ENCODE data around the gene GHRL.

Gene GHRL

DNA sequence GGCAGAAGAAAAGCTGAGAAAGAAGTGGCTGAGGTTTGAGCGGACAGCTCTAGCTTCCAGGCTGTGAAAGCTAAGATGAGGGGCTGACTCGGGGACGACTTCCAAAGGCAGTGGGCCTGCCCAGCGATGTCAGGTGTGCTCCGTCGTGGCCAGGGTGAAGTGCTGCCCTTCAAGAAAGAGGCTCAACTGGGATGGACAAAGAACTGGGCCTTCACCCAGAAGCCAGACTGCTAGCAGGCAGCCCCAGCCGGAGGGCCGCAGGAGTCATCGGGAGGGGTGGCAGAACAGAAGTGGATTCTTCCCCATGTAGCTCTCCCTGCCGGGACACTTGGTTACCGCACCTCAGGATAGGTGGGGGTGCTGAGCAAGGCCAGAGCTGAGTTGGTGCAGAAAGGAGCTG is 41.3 kb upstream of the GHRL start:
- DNase-seq (ENCODE audit: low spot score in 2 of 2) (no peak), ATAC-seq (ENCODE audit: low read depth) (no peak)
- H3K27me3 Mint-ChIP-seq = peaks cover 5% of the 10 kb centered on the region
- no peak overlapping the region for H3K4me3 Mint-ChIP-seq
- H3K9me3 Mint-ChIP-seq = no peaks in the 10 kb centered on the region
- H3K27ac Mint-ChIP-seq = no peak overlapping the region
- no peaks in the 10 kb centered on the region for H3K36me3 Mint-ChIP-seq
- peaks cover 29% of the 10 kb centered on the region for H3K4me1 Mint-ChIP-seq

DNA sequence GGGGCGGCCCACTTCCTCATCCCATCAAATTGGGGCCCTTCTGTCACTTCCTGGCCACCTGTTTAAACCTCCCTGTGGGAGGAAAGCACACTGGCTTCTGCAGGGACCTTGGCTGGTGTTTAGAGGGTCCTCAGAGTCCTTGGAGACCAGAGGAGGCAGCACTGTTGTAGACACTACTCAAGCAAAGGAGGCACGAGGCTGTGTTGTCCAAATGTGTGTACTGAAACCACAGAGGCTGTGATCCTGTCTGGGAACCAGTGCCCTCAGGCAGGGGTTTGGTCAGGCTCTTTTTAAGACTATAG is 40.6 kb upstream of the GHRL start:
- H3K27ac Mint-ChIP-seq = peak overlapping the region; percentile 63
- H3K27me3 Mint-ChIP-seq = peaks cover 5% of the 10 kb centered on the region
- ATAC-seq (ENCODE audit: low read depth) (no peak), DNase-seq (ENCODE audit: low spot score in 2 of 2) (no peak)
- no peaks in the 10 kb centered on the region for H3K9me3 Mint-ChIP-seq
- H3K4me3 Mint-ChIP-seq = no peak overlapping the region
- H3K36me3 Mint-ChIP-seq = no peaks in the 10 kb centered on the region
- H3K4me1 Mint-ChIP-seq = peaks cover 29% of the 10 kb centered on the region

GRCh38 chr3:10332481-10333348 is 40.0 kb upstream of the GHRL start:
- Mint-ChIP-seq H3K4me3 (no peak overlapping the region), H3K4me1 (peaks cover 25% of the 10 kb centered on the region), H3K27ac (peak overlapping the region; percentile 63), H3K27me3 (peaks cover 5% of the 10 kb centered on the region), H3K36me3 (no peaks in the 10 kb centered on the region), H3K9me3 (no peaks in the 10 kb centered on the region)
- no peak for DNase-seq (ENCODE audit: low spot score in 2 of 2)
- peak; percentile 71 for ATAC-seq (ENCODE audit: low read depth)

DNA sequence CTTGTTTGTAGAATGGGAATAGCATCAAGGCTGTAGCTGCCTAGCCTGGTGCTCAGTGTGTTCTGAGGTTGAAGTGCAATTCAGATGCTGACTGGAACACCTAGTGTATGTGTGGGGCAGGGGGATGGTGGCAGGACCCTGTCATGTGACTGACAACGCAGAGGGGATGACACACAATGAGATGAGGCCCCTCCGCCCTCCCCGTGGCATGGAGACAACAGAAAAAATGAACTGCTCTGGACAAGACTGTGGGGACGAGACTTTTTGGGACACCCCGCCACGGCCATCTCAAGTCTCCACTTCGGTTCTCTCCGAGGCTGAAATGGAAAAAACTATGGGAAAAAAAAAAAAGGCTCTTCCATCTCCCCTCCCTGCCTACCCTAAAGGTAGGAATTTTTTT is 38.6 kb upstream of the GHRL start:
- H3K36me3 Mint-ChIP-seq = no peaks in the 10 kb centered on the region
- H3K4me1 Mint-ChIP-seq = peaks cover 20% of the 10 kb centered on the region
- H3K27ac Mint-ChIP-seq = no peak overlapping the region
- no peak overlapping the region for H3K4me3 Mint-ChIP-seq
- H3K27me3 Mint-ChIP-seq = peaks cover 10% of the 10 kb centered on the region
- no peak for DNase-seq (ENCODE audit: low spot score in 2 of 2)
- H3K9me3 Mint-ChIP-seq = no peaks in the 10 kb centered on the region
- ATAC-seq (ENCODE audit: low read depth) = no peak

DNA sequence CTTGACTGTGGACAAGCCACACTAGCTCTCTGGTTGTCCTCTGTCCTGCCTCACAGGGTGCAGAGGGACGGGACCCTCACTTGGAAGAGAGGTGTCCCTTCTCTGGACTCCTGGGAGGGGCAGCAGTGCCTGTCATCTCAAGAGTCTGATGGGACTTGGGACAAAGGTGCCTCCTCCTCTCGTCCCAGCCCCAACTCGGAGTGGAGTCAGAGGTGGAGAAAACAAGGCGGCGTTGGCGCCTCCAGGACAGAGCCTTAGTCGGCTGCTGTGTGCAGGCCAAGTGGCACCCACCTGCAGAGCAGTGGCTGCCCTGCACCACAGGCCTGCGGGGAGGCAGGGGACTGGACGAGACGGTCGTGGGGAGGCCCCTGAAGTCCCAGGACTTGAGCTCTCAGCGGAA is 37.6 kb upstream of the GHRL start:
- no peak overlapping the region for H3K4me3 Mint-ChIP-seq
- ATAC-seq (ENCODE audit: low read depth) = no peak
- H3K4me1 Mint-ChIP-seq = peaks cover 20% of the 10 kb centered on the region
- DNase-seq (ENCODE audit: low spot score in 2 of 2) = no peak
- H3K27me3 Mint-ChIP-seq = peaks cover 13% of the 10 kb centered on the region
- no peaks in the 10 kb centered on the region for H3K36me3 Mint-ChIP-seq
- H3K9me3 Mint-ChIP-seq = no peaks in the 10 kb centered on the region
- no peak overlapping the region for H3K27ac Mint-ChIP-seq

- Mint-ChIP-seq H3K36me3 (no peaks in the 10 kb centered on the region), H3K27me3 (peaks cover 14% of the 10 kb centered on the region), H3K4me3 (no peak overlapping the region), H3K27ac (no peak overlapping the region), H3K9me3 (no peaks in the 10 kb centered on the region), H3K4me1 (peaks cover 15% of the 10 kb centered on the region)
- no peak for DNase-seq (ENCODE audit: low spot score in 2 of 2)
- ATAC-seq (ENCODE audit: low read depth) = no peak
These were observed 36.8 kb upstream of the GHRL start for GRCh38 chr3:10329495-10330015.

- no peak overlapping the region for H3K27ac Mint-ChIP-seq
- no peak overlapping the region for H3K4me3 Mint-ChIP-seq
- no peaks in the 10 kb centered on the region for H3K9me3 Mint-ChIP-seq
- peaks cover 14% of the 10 kb centered on the region for H3K27me3 Mint-ChIP-seq
- H3K4me1 Mint-ChIP-seq = peaks cover 15% of the 10 kb centered on the region
- no peak for DNase-seq (ENCODE audit: low spot score in 2 of 2)
- no peak for ATAC-seq (ENCODE audit: low read depth)
- H3K36me3 Mint-ChIP-seq = no peaks in the 10 kb centered on the region
These were observed 35.8 kb upstream of the GHRL start for GRCh38 chr3:10328460-10329071.

DNA sequence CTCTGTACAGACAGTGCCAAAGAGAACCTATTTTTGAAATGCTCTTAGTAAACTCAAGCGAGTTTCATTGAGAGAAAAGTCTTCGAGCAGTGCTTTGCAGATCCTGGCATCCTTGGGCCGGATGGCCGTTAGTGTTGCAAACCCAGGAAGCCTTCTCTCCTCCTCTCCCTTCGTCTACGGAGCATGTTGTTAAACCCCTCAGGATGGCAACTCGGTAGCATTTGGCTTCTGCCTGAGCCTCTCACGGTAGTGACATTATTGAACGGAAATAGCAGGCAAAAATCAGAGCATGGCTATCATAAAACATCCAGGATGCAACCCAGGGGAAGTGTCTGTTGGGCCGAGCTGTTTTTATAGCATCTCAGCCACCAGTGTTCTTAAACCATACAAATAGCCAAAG is 34.8 kb upstream of the GHRL start:
- peaks cover 14% of the 10 kb centered on the region for H3K27me3 Mint-ChIP-seq
- H3K9me3 Mint-ChIP-seq = no peaks in the 10 kb centered on the region
- H3K4me1 Mint-ChIP-seq = peaks cover 5% of the 10 kb centered on the region
- DNase-seq (ENCODE audit: low spot score in 2 of 2) = no peak
- ATAC-seq (ENCODE audit: low read depth) = no peak
- H3K36me3 Mint-ChIP-seq = no peaks in the 10 kb centered on the region
- no peak overlapping the region for H3K4me3 Mint-ChIP-seq
- H3K27ac Mint-ChIP-seq = no peak overlapping the region

GRCh38 chr3:10322352-10322710 is 29.6 kb upstream of the GHRL start:
- DNase-seq (ENCODE audit: low spot score in 2 of 2) = no peak
- no peak overlapping the region for H3K27ac Mint-ChIP-seq
- H3K4me1 Mint-ChIP-seq = peaks cover 19% of the 10 kb centered on the region

DNA sequence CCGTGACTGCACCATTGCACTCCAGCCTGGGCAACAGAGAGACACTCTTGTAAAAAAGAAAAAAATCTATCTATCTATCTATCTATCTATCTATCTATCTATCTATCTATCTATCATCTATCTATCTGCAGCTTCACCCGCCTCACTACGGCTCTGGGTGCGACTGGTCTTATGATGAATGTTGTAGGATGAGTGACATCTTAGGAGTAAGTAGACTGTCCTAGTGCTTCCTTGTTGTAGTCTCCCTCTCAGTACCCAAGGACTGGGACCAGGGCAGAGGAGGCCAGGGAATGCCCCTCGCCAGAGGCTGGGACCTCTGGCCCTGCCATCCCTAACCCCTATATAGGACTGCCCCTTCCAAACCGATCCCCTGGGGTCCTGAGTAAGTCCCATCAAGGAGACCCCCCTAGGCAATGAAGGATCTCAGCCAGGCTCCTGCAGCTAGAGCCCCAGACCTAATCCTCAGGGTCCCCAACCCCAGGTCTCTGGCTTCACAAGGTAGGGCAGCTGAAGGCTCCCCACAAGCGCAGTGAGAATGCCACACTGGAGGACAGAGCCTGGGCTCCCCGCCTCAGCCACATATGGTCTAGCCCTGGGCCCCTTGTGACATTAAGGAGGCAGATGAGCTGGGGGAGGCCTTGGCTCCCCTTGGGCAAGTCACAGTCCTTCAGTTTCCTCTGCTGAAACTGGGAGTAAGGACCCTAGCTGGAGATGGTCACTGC is 29.0 kb upstream of the GHRL start:
- DNase-seq (ENCODE audit: low spot score in 2 of 2) = no peak
- Mint-ChIP-seq H3K27ac (peak overlapping the region; percentile 86), H3K4me3 (peak overlapping the region; percentile 67), H3K4me1 (peaks cover 19% of the 10 kb centered on the region), H3K27me3 (peaks cover 7% of the 10 kb centered on the region), H3K36me3 (peaks cover 3% of the 10 kb centered on the region), H3K9me3 (no peaks in the 10 kb centered on the region)
- no peak for ATAC-seq (ENCODE audit: low read depth)

More at GRCh38 chr3:10322352-10322710, 29.6 kb upstream of the GHRL start:
- no peaks in the 10 kb centered on the region for H3K9me3 Mint-ChIP-seq
- H3K4me3 Mint-ChIP-seq = peak overlapping the region; percentile 25
- H3K36me3 Mint-ChIP-seq = peaks cover 3% of the 10 kb centered on the region
- ATAC-seq (ENCODE audit: low read depth) = no peak
- peaks cover 7% of the 10 kb centered on the region for H3K27me3 Mint-ChIP-seq

DNA sequence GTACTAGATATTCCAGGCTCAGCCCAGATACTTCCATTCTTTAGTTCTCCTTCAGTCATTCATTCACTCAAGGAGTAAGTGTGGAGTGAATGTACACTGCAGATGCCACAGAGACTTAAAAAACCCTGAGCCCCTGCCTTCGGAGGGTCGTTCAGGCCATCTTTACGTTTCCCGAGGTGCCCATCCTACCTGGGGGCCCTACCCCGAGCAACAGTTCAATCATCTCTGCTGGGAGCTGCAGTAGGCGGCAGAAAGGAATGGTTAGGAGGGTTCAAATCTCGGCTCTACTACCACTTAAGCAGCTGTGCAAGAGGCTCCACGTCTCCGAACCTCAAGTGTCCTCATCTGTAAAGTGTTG is 27.6 kb upstream of the GHRL start:
- Mint-ChIP-seq H3K36me3 (peaks cover 3% of the 10 kb centered on the region), H3K27me3 (peaks cover 1% of the 10 kb centered on the region), H3K27ac (peak overlapping the region; percentile 86), H3K9me3 (no peaks in the 10 kb centered on the region), H3K4me1 (peaks cover 19% of the 10 kb centered on the region), H3K4me3 (peak overlapping the region; percentile 88)
- ATAC-seq (ENCODE audit: low read depth) = no peak
- no peak for DNase-seq (ENCODE audit: low spot score in 2 of 2)

DNA sequence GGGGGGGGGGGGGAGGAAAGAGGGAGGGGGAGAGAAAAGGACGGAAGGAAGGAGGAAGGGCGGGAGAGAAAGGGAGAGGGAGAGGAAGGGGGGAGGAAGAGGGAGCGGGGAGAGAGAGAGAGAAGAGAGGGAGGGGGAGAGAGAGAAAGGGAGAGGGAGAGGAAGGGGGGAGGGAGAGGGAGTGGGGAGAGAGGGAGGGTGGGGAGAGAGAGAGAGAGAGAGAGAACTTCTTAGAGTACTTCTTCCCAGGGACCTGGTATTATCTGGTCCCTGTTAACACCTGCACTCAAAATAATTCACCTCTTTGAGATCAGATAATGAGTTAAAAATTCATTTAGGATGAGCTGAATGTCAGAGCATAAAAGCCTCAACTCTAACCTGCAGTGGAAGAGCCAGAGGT is 27.1 kb upstream of the GHRL start:
- H3K27ac Mint-ChIP-seq = no peak overlapping the region

GRCh38 chr3:10319251-10319650 is 26.5 kb upstream of the GHRL start:
- no peak for ATAC-seq (ENCODE audit: low read depth)
- no peaks in the 10 kb centered on the region for H3K9me3 Mint-ChIP-seq

More for the DNA sequence above, 27.1 kb upstream of the GHRL start:
- ATAC-seq (ENCODE audit: low read depth) = no peak
- Mint-ChIP-seq H3K4me1 (peaks cover 19% of the 10 kb centered on the region), H3K4me3 (peak overlapping the region; percentile 88), H3K36me3 (peaks cover 4% of the 10 kb centered on the region), H3K9me3 (no peaks in the 10 kb centered on the region), H3K27me3 (no peaks in the 10 kb centered on the region)
- DNase-seq (ENCODE audit: low spot score in 2 of 2) = no peak

GRCh38 chr3:10317961-10318350 is 25.2 kb upstream of the GHRL start:
- no peaks in the 10 kb centered on the region for H3K27me3 Mint-ChIP-seq
- no peak overlapping the region for H3K27ac Mint-ChIP-seq
- no peak overlapping the region for H3K4me3 Mint-ChIP-seq
- H3K36me3 Mint-ChIP-seq = peaks cover 11% of the 10 kb centered on the region
- H3K9me3 Mint-ChIP-seq = no peaks in the 10 kb centered on the region
- peaks cover 19% of the 10 kb centered on the region for H3K4me1 Mint-ChIP-seq
- DNase-seq (ENCODE audit: low spot score in 2 of 2) (no peak), ATAC-seq (ENCODE audit: low read depth) (no peak)

More at GRCh38 chr3:10319251-10319650, 26.5 kb upstream of the GHRL start:
- peaks cover 19% of the 10 kb centered on the region for H3K4me1 Mint-ChIP-seq
- DNase-seq (ENCODE audit: low spot score in 2 of 2) = no peak
- peak overlapping the region; percentile 88 for H3K4me3 Mint-ChIP-seq
- H3K27me3 Mint-ChIP-seq = no peaks in the 10 kb centered on the region
- H3K27ac Mint-ChIP-seq = peak overlapping the region; percentile 74
- H3K36me3 Mint-ChIP-seq = peaks cover 7% of the 10 kb centered on the region
